RKO (cell line): ENCODE measurements around the gene KIF5B.
"Not testable (repeated sequence)": the region's sequence is repeated elsewhere in the genome, so short reads cannot be mapped to it uniquely, and the experiment has no call there.

Source experiments
- DNase-seq: peaks from one replicate; pipeline ENCODE4 v3.0.0-alpha.2; 2016; ENCODE audit warnings: low spot score

The KIF5B gene

DNA sequence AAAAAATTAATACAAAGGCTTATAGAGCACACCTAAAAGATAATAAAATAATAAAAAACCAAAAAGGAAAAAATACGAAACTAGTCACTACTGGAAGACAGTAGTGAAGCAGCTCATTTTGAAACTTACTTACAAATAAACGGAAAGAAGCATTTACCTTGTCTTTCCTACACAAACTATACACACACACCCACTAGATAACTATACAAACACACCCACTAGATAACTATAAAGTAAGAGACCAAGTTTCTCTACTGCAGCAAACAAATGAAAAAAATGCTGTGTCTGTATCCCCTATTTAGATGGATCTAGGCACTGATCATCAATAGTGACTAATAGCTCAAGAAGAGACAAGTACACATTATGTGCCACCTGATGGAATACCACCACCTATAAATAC, 49.2 kb downstream of the KIF5B start:
- DNase-seq, result no peak

DNA sequence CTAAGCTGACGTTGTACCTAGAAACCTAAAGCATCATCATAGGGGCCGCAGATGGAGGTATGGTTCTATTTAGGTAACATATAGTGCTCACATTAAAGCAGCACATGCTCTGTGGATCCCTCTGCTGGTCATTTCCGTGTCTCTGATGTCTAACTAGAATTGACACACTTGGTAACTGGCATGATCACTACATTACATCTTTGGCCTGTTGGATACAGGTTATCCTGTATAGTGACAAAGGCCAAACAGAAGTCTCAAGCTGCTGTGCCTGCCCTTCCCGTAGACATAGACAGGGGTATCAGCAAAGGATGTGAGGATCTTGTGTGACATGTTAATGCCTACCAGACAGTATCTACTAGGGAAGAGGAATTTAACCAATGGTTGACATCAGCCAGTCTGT, 51.2 kb downstream of the KIF5B start:
- peak; percentile 78 for DNase-seq

DNA sequence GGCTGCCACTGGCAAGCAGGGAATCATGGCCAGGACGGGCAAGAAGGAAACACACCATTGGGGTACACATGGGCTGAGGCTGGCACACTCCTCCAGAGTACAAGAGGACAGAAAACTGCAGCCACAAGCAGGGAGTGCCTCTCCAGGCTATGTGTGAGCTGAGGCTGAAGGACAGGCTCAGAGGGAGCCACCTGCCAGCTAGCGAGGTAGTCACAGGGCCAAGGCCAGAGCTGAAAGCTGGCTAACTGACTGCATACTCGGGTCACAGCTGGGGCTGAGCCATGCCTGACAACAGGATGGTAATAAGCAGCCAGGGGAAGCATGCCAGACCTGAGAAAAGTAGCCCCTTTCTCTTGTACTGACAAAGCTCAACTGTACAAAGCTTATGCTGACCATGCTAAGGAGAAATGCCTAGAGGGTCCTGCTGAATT, 52.0 kb downstream of the KIF5B start:
- DNase-seq, result peak; percentile 23

DNA sequence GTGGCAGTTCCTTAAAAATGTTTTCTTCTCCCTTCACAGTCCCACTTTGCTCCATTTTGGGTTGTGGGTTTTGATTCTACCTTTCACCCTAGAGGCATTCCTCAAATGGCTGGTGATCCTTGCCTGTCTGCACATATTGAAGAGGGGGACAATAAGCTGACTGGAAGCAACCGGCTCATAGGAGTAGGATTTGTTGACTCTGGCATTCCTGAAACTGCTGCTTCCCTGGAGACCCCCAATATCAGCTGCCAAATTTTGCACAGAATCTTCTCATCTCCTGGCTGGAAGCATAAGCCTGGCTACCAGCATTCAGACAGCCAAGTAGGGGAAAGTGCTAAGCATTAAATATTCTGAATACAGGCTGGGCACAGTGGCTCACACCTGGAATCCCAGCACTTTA, 53.7 kb downstream of the KIF5B start:
- no peak for DNase-seq

DNA sequence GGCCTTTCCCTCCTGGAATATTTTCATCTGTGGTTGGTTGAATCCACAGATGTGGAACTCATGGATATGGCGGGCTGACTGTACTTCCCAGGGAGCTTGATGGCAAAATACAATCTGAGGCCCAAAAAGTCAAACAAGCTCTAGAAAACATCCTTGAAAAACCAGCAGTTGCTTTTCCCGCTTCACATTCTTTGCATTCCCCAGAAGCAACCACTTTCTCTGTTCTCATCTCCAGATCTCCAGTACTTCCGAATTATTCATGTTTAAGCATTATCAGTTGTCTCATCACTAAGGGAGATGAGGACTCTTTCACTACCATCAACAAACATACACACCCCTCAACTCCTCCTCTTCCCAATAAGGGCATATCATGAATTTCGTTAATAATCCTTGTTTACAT, 55.3 kb downstream of the KIF5B start:
- DNase-seq, result no peak

DNA sequence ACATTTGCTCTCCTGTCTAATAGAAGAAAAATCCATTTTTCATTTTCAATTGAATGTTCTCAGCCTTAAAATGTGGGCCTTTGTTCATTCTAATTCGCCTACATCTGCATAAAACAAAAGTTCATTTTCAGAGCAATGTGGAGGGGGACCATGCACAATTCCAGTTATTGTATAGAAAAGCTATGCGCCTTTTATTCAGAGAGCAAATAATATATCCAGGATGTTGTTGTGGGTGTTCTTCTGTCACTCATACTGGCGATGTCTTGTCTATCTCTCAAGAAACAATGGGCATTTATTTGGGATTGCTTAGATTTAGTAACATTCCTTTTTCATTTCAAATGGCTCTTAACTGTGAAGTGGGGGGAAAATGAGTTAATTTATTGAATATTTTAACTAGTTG, 56.4 kb downstream of the KIF5B start:
- no peak for DNase-seq

DNA sequence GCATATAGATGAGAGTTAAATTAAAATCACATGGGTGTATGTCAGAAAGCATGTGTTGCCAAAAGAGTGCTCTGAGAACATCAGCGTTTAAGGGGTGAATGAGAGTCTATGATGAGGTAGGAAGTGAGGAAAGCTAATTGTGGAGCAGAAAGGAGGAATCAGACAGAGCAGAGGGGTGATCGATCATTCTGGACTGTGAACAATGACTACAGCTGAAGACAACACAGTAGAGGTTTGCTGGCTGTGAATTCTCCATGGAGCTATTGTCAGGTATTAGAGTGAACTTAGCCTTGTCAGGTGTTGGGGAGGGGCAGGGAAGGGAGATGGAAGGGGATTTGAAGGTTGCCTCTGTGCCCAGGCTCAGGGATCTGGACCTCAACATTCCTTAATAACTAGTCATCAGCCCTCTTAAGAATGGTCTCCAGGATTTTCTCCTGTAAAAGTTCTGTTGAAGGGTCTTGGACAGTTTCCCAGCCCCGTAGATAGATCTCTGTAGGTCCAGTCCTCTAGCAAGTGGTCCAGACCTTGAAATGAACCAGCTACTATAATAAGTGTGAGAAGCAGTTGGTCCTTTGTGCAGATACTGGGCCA, 57.1 kb downstream of the KIF5B start:
- no peak for DNase-seq

DNA sequence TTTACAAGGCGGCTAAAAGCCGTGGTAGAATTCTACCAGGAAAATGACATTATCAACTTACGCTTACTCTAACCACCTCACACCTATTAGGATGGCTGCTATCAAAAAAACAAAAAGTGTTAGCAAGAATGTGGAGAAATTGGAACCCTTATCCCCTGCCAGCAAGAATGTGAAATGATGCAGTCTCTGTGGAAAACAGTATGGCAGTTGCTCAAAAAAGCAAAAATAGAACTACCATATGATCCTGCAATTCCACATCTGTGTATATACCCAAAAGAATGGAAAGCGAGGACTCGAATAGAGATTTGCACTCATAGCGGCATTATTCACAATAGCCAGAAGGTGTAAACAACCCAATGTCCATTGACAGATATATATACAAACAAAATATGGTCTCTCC, 61.3 kb downstream of the KIF5B start:
- DNase-seq, result no peak

DNA sequence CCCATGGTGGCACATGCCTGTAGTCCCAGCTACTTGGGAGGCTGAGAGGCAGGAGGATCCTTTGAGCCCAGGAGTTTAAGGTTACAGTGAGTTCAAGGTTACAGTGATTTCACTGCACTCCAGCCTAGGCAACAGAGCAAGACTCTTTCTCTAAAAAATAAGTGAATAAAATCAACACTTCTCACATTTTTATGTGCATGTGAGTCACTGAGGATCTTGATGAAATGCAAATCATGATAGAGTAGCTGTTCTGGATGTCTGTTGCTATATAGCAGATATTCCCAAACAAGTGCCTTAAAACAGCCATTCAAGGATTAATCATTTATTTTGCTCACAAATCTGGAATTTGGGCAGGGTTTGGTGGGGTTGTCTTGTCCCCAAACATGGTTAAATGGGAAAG, 65.3 kb downstream of the KIF5B start:
- no peak for DNase-seq

DNA sequence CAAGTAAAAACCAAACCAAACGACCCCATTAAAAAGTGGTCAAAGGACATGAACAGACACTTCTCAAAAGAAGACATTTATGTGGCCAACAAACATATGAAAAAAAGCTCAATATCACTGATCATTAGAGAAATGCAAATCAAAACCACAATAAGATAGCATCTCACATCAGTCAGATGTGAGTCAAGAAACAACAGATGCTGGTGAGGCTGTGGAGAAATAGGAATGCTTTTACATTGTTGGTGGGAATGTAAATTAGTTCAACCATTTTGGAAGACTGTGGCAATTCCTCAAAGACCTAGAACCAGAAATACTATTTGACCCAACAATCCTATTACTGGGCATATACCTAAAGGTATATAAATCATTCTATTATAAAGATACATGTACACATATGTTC, 68.4 kb downstream of the KIF5B start:
- not testable (repeated sequence) for DNase-seq

DNA sequence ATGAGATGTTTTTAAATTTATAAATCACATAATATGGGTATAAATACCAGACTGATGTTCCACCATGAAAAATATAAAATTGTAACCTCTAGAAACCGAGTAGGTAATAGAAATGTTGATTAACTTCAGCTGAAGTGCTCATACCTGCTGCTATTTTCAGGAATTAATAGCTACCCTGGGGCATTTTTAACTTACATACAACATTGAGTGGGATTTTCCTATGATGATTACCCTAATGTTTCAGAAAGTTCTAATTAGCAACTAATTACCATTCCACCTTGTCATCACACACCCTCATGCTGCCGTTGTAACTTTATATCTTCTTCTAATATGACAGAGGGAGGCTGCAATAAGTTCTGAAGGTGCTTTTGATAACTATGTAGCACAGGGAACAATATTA, 74.1 kb downstream of the KIF5B start:
- no peak for DNase-seq

DNA sequence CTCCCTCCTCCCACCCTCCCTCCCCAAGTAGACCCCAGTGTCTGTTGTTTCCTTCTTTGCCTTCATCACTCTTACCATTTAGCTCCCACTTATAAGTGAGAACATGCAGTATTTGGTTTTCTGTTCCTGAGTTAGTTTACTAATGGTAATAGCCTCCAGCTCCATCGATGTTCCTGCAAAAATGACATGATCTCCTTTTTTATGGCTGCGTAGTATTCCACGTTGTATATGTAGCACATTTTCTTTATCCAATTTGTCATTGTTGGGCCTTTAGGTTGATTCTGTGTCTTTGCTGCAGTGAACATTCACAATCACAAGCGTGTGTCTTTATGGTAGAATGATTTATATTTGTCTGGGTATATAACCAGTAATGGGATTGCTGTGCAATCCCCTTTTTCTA, 75.8 kb downstream of the KIF5B start:
- no peak for DNase-seq

DNA sequence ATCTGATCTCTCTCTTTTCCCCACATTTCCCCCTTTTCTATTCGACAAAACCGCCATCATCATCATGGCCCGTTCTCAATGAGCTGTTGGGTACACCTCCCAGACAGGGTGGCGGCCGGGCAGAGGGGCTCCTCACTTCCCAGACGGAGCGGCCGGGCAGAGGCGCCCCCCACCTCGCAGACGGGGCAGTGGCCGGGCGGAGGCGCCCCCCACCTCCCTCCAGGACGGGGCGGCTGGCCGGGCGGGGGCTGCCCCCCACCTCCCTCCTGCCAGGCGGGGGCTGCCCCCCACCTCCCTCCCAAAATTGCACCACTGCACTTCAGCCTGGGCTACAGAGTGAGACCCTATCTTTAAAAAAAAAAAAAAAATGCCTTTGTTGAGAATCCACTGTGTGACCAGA, 77.2 kb downstream of the KIF5B start:
- DNase-seq, result not testable (repeated sequence)

DNA sequence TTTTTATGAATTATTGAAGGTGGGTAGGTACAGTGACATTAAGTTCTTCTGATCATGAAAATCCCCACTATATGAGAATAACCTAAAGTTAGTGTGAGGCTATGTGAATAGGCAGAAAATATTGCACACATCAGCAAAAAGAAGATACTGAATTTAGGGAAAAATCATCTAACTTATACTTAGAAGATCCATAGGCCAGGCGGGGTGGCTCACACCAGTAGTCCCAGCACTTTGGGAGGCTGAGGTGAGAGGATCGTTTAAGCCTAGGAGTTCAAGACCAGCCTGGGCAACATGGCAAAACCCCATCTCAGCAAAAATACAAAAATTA, 78.1 kb downstream of the KIF5B start:
- no peak for DNase-seq

DNA sequence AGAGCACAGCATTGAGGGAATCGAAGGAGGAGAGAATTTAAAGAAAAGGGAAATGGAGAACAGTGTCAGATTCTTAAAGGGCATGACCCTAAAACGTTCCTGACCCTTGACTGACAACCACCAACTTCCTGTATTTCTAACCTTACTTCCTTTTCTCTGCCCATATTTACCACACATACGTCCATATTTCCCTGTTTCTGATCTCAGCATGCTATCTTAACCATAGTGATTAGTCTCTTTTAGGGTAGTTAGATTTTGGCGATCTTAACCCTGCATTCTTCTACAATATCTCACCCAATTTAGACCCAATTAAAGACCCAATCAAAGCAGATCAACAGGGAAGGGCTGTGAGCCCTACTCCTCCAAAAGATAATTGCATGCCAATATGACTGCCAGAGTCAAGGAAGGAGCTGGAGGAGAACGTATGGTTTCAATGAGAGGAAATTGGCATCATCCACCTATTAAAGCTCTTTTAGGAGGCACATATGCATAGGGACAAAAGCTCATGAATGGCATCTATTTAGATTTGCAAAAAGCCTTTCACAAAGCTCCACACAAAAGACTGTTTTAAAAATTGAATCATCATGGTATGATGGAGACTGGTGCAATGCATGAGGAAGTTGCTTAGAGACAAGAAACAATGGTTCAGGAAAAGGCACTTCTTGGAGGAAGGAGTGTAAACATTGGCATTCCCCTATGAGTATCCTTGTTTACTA, 78.6 kb downstream of the KIF5B start:
- peak; percentile 42 for DNase-seq

DNA sequence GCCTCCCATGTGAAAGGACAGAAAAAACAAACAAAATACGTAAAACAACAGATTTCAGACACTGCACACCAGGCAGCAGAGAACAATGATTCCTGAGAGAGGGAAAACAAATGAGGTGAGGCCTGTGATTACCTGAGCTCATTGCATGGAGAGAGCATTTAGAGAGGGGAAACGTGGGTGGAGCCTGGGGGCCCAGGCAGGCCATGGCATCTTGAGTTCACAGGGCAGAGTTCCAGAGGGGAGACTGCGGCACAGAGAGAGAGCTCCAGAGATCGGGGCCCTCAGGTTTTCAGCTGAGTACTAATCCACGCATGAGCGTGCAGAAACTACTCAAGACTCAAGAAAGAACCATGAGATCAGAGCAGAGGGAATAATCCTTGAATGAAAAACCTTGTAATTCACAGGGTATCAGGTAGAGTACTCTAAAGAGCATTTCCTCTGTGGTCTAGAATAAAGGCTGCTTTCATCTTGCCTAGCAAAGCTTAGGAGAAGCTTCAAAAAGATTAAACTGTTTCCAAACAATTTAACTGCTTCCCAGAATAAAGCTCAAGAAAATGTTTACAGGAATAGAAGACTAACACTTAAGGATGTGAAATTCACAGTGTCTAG, 81.0 kb downstream of the KIF5B start:
- no peak for DNase-seq

DNA sequence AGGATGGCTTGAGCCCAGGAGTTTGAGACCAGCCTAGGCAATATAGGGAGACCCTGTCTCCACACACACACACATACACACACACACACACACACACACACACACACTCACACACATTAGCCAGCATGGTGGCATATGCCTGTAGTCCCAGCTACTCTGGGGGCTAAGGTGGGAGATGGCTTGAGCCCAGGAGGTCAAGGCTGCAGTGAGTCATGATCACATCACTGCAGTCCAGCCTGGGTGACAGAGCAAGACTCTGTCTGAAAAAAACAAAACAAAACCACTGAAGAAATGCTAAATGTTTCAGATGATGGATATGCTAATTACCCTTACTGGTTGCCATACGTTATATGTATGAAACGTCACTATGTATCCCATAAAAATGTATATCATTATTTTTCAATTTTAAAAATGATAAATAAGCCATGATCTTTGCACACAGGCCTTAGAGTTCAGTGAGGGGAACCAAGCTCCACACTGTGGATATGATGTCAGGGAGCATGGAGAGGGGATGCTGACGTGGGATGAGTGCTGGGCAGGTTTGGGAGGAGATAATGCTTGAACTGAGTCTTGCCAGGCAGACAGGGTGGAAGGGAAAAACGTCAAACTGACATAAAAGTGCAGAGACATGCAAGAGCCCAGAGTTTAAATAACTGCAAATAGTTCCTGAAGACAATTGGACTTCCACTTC, 81.6 kb downstream of the KIF5B start:
- DNase-seq, result no peak

DNA sequence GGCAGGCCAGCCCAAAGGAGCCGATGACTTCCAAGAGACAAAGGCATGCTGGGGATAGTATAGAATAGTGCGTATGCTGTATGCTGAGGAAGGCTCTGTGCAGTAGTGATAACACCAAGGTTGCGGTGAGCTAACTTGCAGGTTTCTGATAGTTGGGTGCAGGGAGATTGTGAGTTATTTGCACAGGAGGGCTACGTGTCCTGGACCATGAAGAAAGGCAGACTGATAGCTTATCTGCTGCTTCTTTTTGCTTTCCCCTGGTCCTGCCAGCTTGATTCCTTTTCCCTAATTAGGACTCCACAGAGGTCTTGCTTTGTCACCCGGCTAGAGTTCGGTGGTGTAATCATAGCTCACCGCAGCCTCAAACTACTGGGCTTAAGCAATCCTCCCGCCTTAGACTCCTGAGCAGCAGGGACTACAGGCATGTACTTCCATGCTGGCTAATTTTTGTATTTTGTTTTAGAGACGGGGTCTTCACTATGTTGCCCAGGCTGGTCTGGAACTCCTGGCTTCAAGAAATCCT, 83.6 kb downstream of the KIF5B start:
- no peak for DNase-seq

DNA sequence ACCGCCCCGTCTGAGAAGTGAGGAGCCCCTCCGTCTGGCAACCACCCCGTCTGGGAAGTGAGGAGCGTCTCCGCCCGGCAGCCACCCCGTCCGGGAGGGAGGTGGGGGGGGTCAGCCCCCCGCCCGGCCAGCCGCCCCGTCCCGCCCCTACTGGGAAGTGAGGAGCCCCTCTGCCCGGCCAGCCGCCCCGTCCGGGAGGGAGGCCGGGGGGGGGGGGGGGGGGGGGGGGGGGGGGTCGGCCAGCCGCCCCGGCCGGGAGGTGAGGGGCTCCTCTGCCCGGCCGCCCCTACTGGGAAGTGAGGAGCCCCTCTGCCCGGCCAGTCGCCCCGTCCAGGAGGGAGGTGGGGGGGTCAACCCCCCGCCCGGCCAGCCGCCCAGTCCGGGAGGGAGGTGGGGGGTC, 86.4 kb downstream of the KIF5B start:
- not testable (repeated sequence) for DNase-seq

DNA sequence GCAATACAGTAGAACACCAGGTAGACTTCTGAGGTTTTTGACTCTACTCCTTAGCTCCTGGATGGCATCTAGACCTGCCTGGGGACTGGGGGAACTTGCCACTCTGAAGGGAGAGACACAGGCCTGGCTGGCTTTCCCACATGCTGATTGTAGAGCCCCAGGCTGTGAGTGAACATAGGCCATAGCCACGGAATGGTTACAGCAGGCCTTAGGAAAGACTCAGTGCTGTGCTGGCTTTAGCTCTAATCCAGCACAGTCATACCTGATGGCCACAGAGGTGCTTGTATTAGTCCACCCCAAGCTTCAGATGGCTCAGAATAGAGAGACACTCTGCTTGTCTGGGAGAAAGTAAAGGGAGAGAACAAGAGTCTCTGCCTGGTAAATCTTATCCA, 92.6 kb downstream of the KIF5B start:
- no peak for DNase-seq

DNA sequence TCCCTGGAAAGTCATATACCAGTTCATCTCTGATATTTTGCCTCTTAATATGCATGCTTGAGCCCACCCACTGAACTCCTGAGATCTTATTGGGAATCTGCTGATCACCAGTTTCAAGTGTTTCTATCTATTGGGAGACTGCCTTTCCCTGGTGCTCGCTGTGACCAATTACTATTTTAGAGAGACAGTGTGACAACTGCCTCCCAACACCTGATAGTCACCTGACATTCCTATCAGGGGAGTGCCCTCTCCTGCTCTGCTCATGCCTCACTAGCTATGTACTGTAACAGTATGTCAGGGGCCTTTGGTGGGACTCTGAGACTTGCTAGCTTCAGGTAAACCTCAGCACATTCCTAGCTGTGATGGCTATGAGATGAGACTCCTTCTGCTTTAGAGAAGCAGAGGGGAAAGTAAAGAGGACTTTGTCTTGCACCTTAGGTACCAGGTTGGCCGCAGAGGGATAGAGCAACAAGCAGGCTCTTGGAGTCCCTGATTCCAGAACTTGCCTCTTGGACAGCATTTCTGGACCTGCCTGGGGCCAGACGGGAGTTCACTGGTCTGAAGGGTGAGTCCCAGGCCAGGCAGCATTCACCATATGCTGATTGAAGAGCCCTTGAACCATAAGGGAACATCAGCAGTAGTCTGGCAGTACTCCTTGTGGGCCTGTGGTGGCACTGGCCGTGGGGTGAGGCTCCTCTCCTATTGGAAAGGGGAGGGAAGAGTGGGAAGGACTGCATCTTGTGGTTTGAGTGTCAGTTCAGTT, 93.2 kb downstream of the KIF5B start:
- DNase-seq, result no peak
